HG02852 (cell line): ENCODE results near the gene CACNA1H.

Experiments used
- ATAC-seq: cut with Tn5 transposase; IDR thresholded peaks from one replicate; pipeline ENCODE4 v1.9.1; 2021; ENCODE audit warnings: mild to moderate bottlenecking, moderate library complexity; ENCODE audit not compliant: unreplicated experiment

Gene CACNA1H

GRCh38 chr16:1140582-1141162, 12.2 kb upstream of the CACNA1H start:
- ATAC-seq = no peak

DNA sequence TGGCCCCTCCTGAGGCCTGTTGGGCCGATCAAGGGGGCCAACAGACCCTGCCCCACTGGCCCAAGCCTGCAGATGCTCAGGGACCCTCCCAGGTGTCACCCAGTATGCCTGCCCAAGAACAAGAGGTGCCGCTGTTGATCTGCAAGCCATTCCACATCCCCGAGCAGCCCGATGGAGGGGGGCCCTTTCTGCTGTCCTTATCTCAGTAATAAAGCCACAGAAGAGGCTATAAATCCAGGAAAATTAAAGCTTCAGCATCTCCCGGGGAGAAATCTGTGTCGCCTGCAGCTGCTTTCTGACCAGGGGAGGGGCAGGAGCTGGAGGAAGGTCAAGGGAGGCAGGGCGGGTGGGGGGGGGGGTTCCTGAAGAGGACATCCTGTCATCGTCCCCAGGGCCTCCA, 11.7 kb upstream of the CACNA1H start:
- ATAC-seq = no peak

DNA sequence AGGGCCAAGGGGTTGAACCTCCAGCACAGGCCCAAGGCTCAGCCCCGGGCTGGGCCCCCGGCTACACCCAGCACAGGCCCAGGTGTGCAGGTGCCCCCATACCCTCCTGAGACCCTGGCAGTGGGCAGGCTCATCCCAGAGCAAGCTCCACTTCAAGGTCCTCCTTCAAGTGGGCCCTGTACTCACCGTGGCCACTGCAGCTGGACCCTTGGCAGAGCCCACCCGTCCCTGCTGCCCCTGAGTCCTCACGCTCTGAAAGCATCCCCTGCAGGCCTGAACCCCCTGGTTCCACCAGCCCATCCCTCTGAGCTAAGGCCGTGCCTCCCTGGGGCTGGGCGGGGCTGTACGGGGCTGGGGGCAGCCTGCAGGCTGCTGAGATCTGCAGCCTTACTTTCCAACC, 11.2 kb upstream of the CACNA1H start:
- no peak for ATAC-seq

DNA sequence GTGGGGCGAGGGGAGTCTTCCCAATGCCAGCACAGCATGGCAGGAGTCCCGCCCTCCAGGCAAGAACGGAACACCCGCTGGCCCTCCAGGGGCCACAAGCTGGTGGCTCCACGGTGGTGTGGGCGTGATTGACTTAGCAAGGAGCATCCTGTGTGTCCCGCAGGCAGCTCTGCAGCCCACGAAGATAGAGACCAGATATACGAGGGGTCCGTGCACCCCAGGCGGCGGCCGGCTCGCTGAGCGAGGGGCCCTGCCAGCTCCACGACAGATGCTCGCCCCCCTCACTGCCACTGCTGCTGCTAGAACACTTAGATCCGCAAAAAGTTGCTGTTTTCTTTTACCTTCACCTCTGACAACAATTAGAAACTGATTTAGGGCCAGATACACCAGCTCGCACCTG, 10.0 kb upstream of the CACNA1H start:
- ATAC-seq = no peak

DNA sequence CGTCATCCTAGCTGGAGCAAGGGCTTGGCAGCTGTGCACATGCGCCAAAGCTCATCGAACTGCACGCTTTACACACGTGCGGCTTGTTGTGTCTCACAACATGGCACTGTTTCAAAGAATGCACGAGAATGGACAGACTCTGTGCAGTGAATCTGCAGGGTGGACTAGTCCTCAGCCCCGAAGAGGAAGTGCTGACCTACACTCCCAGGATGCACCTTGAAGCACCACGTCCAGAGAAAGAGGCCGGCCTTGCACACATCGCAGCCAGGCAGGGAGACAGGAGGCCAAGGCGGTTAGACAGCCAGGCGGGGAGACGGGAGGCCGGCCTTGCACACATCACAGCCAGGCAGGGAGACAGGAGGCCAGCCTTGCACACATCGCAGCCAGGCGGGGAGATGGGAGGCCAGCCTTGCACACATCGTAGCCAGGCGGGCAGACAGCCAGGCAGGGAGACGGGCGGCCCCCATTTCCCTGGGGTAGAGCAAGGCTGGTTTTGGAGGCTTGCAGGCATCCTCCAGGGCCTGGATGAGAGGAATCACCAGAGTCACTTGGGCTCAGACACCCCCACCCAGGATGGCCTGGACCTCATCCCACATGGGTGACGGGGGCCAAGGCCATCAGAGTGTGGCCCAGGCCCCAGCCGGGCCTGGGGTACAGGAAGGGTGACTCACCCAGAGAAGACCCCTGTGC, 9.0 kb upstream of the CACNA1H start:
- no peak for ATAC-seq

DNA sequence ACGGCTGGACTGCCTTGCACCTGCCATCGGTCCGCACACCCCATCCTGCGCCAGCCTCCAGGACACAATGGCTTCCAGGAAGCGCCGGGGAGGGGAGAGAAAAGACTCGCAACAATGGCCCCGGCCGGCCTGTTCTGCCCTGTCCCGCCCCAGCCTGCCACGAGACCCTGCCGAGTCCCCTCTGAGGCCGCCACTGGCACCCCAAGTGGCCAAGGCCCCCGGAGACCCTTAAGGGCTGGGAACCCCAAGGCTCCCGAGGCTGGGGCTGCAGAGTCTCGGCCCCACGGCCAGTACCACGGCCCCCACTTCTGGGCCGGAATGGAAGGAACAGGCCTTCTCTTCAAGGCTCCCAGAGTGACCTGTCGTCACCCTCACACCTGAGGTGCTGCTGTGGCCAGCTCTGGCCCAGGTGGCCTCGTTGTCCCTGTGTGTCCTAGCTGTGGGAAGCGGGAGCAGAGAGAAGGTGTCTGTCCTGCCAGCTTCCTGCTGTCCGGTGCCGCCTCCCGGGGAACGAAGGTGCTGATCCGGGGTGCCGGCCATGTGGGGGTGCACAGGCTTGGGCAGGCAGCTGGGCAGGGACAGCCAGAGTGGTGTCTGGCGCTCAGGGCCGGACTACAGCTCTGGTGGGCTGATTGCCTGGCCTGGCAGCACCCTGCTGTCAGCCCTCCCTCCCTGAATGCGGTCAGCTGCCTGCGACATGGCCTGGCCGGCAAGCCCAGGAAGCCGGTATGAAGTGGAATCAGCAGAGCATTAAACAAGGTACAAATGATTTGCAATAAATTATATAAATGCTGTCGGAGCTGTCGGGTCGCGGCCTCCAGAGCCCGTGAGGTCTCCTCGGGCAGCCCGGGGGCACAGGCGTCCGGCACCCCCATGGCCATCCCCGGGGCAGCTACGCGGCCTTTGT, 8.2 kb upstream of the CACNA1H start:
- no peak for ATAC-seq

DNA sequence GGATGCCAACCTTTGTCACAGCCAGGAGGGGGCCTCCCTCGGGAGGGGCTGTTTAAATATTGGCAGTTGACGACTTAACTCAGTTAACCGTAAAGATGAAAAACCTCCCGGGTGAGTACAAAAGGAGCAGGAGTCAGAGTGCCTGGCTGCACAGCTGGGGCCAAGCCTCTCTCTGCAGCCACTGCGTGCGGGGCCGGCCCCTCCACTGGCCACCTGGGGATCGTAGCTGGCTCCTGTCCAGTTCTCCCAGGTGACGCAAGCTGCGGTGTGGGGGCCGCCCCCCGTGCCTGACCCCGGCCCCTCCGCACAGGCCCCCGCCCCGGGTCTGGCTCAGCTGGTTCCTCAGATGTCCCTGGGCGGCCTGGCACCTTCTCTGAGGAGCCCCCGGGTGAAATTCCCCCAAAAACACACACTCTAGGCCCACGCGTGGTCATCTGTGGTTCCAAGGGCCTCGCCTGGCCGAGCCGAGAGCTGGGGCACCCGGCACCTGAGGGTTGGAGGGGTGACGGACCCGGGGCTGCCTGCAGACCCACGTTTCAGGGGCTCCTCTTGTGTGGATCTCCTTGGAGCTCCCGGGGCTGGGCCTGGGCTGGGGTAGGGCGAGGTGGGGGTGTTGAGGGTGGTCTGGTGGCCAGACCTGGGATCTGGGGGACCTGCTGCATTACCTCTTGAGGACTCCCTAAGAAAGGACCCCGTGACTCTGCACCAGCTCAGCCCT, 7.4 kb upstream of the CACNA1H start:
- no peak for ATAC-seq

- no peak for ATAC-seq
Measured at GRCh38 chr16:1146409-1146808, 6.5 kb upstream of the CACNA1H start.

DNA sequence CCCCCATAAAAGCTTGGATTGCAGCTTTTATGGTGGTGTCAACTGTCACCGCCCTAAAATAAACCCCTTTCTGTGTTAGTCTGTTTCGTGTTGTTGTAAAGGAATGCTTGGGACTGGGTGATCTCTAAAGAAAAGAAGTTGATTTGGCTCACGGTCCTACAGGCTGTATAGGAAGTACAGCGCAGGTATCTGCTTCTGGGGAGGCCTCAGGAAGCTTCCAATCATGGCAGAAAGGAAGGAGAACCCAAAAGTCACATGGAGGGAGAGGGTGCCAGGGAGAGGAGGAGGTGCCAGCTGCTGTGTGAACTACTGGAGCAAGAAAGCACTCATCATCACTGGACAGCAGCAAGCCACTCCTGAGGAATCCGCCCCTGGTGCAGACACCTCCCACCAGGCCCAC, 5.9 kb upstream of the CACNA1H start:
- ATAC-seq = no peak

DNA sequence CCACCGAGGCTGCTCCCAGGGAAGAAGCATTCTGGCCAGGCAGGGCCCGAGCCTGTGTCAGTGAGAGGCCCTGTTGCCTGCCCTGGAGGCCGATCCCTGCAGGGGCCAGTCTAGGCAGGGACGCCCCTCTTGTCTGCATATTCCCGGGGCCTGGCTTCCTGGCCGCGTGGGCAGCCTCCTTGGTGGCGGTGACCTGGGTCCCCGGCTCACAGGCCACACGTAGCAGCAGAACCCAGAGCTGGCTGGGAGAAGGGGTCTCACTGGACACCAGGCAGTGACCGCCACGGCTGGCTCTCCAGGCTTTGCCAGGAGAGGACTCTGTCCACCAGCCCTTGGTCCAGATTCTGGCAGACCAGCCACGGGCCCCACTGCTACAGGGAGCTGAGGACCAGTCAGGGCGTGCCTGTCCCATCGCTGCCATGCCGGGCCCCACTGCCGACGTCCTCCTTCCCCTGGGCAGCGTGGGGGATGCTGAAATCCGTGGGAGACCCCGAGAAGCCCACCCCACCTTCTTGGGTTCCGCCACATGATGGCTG, 3.7 kb upstream of the CACNA1H start:
- ATAC-seq = no peak

GRCh38 chr16:1150511-1150982, 2.4 kb upstream of the CACNA1H start:
- ATAC-seq = no peak

- ATAC-seq = no peak
Measured at GRCh38 chr16:1151424-1152122, 1.3 kb upstream of the CACNA1H start.

DNA sequence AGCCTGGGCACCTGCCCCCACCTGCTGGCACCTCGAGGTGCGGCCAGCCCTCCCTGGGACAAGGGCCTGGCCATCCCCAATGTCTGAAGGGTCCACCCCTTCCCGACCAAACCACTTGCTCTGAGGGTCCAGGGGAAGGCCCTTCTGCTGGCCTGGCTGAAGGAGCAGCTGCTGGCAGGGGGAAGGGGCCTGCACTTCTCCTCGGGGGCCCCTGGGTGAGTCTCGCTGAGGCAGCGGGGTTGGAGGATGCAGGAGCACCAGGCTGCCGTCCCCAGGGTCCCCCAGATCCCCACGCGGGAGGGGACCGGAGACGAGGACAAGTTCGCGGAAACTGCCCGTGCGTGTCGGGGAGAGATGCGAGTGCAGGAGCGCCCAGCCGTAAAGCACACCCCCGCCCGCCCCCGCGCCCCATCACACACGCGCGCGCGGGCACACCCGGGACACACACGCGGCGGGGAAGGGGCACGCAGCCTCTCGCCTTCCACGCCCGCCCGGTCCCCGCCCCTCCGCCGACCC, 725 bp upstream of the CACNA1H start:
- ATAC-seq = no peak

GRCh38 chr16:1153480-1154160, 714 bp downstream of the CACNA1H start:
- ATAC-seq = no peak

GRCh38 chr16:1154291-1154886, 1.5 kb downstream of the CACNA1H start:
- no peak for ATAC-seq

GRCh38 chr16:1154887-1155331, 2.0 kb downstream of the CACNA1H start:
- no peak for ATAC-seq

- ATAC-seq = no peak
Measured at GRCh38 chr16:1155353-1156054, 2.6 kb downstream of the CACNA1H start.
